Ecto neural progenitor cell (in vitro differentiated cells): ENCODE results near the gene STPG1.
"Not testable (repeated sequence)": the region's sequence is repeated elsewhere in the genome, so short reads cannot be mapped to it uniquely, and the experiment has no call there.

Experiments
- DNase-seq: peaks from one replicate; pipeline ENCODE4 v3.0.0-alpha.2; 2018; ENCODE audit warnings: low spot score

STPG1 gene

GRCh38 chr1:24413350-24414163, at the start of gene STPG1:
Gene STPG1 (minus strand): TSS chr1:24413782. CDS start chr1:24401388, 12,394 bp downstream.
- peak; percentile 88 for DNase-seq

GRCh38 chr1:24462128-24462527, 48.5 kb upstream of the STPG1 start:
- DNase-seq = not testable (repeated sequence)

- DNase-seq = no peak
Observed at GRCh38 chr1:24459551-24460266, 46.1 kb upstream of the STPG1 start.

GRCh38 chr1:24457866-24458265, 44.3 kb upstream of the STPG1 start:
- no peak for DNase-seq

- DNase-seq = no peak
Observed at GRCh38 chr1:24455272-24455671, 41.7 kb upstream of the STPG1 start.

GRCh38 chr1:24454673-24455072, 41.1 kb upstream of the STPG1 start:
- no peak for DNase-seq

GRCh38 chr1:24452922-24453485, 39.4 kb upstream of the STPG1 start:
- DNase-seq = no peak

- DNase-seq = no peak
Observed at GRCh38 chr1:24451746-24452145, 38.2 kb upstream of the STPG1 start.

GRCh38 chr1:24450857-24451397, 37.3 kb upstream of the STPG1 start:
- no peak for DNase-seq

GRCh38 chr1:24450316-24450715, 36.7 kb upstream of the STPG1 start:
- DNase-seq = no peak

- DNase-seq = not testable (repeated sequence)
Observed at GRCh38 chr1:24446446-24446845, 32.9 kb upstream of the STPG1 start.

GRCh38 chr1:24443241-24443656, 29.7 kb upstream of the STPG1 start:
- DNase-seq = no peak

- no peak for DNase-seq
Observed at GRCh38 chr1:24442764-24443163, 29.2 kb upstream of the STPG1 start.

GRCh38 chr1:24441996-24442668, 28.6 kb upstream of the STPG1 start:
- DNase-seq = no peak

GRCh38 chr1:24441480-24441879, 27.9 kb upstream of the STPG1 start:
- no peak for DNase-seq

GRCh38 chr1:24440436-24440835, 26.9 kb upstream of the STPG1 start:
- no peak for DNase-seq

- DNase-seq = peak; percentile 60
Observed at GRCh38 chr1:24438423-24438901, 24.9 kb upstream of the STPG1 start.

GRCh38 chr1:24437631-24438396, 24.2 kb upstream of the STPG1 start:
- DNase-seq = no peak

- no peak for DNase-seq
Observed at GRCh38 chr1:24435782-24436365, 22.3 kb upstream of the STPG1 start.

GRCh38 chr1:24427545-24427862, 13.9 kb upstream of the STPG1 start:
- no peak for DNase-seq
